Brain microvascular endothelial cell (primary cell): ENCODE measurements around the gene C3orf70.

Experiments used
- DNase-seq: peaks from one replicate; pipeline ENCODE4 v3.0.0-alpha.2; 2020
- H3K27ac ChIP-seq: fragments of 250-450 bp; sonication (Bioruptor Pico); 2 replicates; pipeline ENCODE4 v1.5.1; 2020; ENCODE audit warnings: mild to moderate bottlenecking, moderate library complexity
- H3K27me3 ChIP-seq: fragments of 250-450 bp; sonication (Bioruptor Pico); replicated peaks from 2 replicates; pipeline ENCODE4 v1.5.1; 2020; ENCODE audit warnings: mild to moderate bottlenecking
- H3K36me3 ChIP-seq: fragments of 250-450 bp; sonication (Bioruptor Pico); replicated peaks from 2 replicates; pipeline ENCODE4 v1.5.1; 2020; ENCODE audit warnings: mild to moderate bottlenecking
- H3K4me3 ChIP-seq: 2 replicates; pipeline ENCODE4 v1.5.1; 2011; ENCODE audit warnings: low read depth, mild to moderate bottlenecking, control low read depth, low read length, moderate library complexity
- in situ Hi-C: cut with HindIII; loops from 2 replicates; pipeline ENCODE4 v1.10.0; 2017; ENCODE audit warnings: low sequenced_read_pairs, low pct_ligation_motif_present
- TF ChIP-seq, protein P1 (sequence below): IDR thresholded peaks from 2 replicates; pipeline ENCODE4 v1.5.1; 2011; ENCODE audit warnings: low read depth, mild to moderate bottlenecking, moderate library complexity, low read length, control low read depth, inconsistent platforms; ENCODE audit errors: missing control alignments

The C3orf70 gene

DNA sequence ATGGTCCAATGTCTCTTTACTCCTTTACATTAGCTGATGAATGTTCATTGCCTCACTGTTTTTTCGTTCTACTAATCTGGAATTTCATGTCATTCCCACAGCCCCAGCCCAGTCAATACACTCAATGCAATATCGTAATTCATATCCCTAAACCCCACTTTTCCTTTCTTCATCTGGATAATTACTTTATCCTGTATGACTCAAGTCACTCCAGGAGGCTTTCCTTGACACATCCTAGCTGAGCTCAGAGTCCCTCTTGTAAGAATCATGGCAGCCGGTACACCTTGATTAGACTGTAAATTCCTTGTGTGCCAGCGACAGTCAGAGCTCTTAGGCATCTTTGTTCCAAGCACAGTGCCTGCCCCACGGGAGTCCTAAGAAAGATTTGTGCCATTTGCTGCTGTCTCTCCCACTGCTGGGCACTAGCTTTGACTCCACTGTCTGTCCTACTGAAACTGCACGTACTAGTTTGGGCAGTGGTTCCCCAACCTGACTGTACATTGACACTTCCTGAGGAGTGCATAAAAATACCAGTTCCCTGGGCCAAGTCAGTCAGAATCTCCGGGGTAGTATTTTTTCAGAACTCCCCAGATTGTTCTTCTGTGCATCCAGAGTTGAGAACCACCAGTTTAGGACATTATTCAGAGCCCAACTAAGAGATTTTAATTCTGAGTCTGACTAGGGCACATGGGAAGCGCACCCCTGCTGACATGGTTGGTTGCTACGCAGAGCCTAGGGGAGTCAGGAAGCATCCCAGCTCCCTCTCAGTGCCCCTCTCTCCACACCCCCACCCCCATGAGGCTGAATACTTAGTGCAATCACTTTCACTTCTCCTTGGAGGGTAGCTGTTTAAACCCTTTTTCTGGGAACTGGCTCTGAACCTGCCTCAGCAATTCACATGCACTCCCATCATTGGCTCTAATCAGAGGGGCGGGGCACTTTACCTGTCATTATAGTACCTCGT, 19.5 kb upstream of the C3orf70 start:
- in situ Hi-C loops = no loop called here
- no peak for DNase-seq
- Histone ChIP-seq H3K4me3 (no peak overlapping the region), H3K36me3 (no peaks in the 10 kb centered on the region), H3K27me3 (no peaks in the 10 kb centered on the region), H3K27ac (no peak overlapping the region)
- TF ChIP-seq, protein P1, sequence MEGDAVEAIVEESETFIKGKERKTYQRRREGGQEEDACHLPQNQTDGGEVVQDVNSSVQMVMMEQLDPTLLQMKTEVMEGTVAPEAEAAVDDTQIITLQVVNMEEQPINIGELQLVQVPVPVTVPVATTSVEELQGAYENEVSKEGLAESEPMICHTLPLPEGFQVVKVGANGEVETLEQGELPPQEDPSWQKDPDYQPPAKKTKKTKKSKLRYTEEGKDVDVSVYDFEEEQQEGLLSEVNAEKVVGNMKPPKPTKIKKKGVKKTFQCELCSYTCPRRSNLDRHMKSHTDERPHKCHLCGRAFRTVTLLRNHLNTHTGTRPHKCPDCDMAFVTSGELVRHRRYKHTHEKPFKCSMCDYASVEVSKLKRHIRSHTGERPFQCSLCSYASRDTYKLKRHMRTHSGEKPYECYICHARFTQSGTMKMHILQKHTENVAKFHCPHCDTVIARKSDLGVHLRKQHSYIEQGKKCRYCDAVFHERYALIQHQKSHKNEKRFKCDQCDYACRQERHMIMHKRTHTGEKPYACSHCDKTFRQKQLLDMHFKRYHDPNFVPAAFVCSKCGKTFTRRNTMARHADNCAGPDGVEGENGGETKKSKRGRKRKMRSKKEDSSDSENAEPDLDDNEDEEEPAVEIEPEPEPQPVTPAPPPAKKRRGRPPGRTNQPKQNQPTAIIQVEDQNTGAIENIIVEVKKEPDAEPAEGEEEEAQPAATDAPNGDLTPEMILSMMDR = no peak

DNA sequence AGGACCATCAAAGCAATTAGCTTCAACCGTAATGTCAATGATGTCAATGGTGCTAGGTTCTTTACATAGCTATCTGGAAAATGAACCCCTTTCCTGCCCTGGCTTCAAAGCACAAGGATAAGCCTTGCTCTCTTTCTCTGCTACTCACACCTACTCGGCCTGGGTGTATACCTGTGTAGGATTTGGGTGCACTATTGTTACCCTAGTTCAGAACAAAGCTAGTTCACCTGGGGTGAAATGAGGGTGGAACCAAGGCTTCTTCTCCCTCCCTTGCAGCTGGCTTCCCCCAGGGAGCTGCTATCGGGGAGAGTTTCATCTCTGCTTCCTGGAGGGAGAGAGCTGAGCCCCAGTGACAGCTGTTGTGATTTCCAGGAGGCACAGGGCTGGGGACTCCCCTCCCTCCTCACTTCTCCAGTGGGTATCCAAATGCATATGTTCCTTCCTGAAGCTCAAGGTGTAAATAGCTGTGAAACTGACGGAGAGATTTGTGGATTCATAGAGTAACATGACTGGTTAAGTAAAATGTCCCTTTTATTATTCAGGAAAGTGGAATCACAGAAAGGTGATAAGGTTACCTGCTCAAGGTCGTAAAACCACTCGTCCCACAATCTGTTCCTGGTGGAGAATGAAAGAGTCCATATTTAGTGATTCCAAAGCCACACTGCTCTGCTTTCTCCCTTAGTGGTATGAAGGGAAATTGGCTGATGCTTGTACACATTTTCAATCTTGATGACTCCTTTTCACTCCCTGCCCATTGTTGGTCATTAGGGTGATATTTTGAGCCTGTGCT, 11.8 kb upstream of the C3orf70 start:
- no peak overlapping the region for H3K27ac ChIP-seq
- in situ Hi-C loops = no loop called here
- H3K36me3 ChIP-seq = no peaks in the 10 kb centered on the region
- H3K27me3 ChIP-seq = no peaks in the 10 kb centered on the region
- TF ChIP-seq, protein P1 = no peak
- no peak for DNase-seq
- H3K4me3 ChIP-seq = no peak overlapping the region

GRCh38 chr3:185162634-185163033, 9.8 kb upstream of the C3orf70 start:
- H3K27me3 ChIP-seq = no peaks in the 10 kb centered on the region
- no peaks in the 10 kb centered on the region for H3K36me3 ChIP-seq
- in situ Hi-C loops = no loop called here
- H3K27ac ChIP-seq = no peak overlapping the region
- TF ChIP-seq, protein P1 = no peak
- no peak overlapping the region for H3K4me3 ChIP-seq
- no peak for DNase-seq

DNA sequence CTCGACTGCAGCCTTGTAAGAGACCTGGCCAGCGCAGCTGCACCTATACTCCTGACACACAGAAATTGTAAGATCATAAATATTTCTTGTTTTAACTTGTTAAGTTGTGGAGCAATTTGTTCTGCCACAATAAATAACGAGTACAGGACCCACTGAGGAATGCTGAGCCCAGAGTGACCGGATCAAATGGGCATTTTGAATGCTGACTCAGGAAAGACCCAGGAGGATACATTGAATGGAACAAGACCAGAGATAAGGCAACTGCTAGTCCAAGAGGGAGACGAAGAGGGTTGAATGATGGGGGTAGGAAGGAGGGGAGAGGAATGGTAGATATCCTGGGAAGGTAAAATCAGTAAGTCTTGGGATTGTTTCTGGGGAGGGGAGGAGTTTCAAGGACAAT, 8.9 kb upstream of the C3orf70 start:
- DNase-seq = no peak
- Histone ChIP-seq H3K36me3 (no peaks in the 10 kb centered on the region), H3K4me3 (no peak overlapping the region), H3K27me3 (peaks cover 2% of the 10 kb centered on the region), H3K27ac (no peak overlapping the region)
- in situ Hi-C loops = no loop called here
- TF ChIP-seq, protein P1 = no peak

GRCh38 chr3:185157347-185157746, 4.5 kb upstream of the C3orf70 start:
- H3K27ac ChIP-seq = no peak overlapping the region
- in situ Hi-C loops = no loop called here
- TF ChIP-seq, protein P1 = no peak
- no peak overlapping the region for H3K4me3 ChIP-seq
- H3K36me3 ChIP-seq = no peaks in the 10 kb centered on the region
- DNase-seq = no peak
- peaks cover 4% of the 10 kb centered on the region for H3K27me3 ChIP-seq
